Retinal pigment epithelial cell (primary cell): ENCODE data around the gene ANKRD29.
"Not testable (repeated sequence)": the region's sequence is repeated elsewhere in the genome, so short reads cannot be mapped to it uniquely, and the experiment has no call there.

Experiments used
- DNase-seq: peaks from one replicate; pipeline ENCODE4 v3.0.0-alpha.2; 2010; ENCODE audit warnings: low read depth
- H3K4me3 ChIP-seq: 2 replicates; pipeline ENCODE4 v1.5.1; 2011; ENCODE audit warnings: mild to moderate bottlenecking, low read length, control low read depth, moderate library complexity
- TF ChIP-seq, protein P1 (sequence below): conservative IDR thresholded peaks from 2 replicates; pipeline ENCODE4 v1.5.1; 2011; ENCODE audit warnings: low read depth, low read length, control low read depth, inconsistent platforms

Gene ANKRD29

DNA sequence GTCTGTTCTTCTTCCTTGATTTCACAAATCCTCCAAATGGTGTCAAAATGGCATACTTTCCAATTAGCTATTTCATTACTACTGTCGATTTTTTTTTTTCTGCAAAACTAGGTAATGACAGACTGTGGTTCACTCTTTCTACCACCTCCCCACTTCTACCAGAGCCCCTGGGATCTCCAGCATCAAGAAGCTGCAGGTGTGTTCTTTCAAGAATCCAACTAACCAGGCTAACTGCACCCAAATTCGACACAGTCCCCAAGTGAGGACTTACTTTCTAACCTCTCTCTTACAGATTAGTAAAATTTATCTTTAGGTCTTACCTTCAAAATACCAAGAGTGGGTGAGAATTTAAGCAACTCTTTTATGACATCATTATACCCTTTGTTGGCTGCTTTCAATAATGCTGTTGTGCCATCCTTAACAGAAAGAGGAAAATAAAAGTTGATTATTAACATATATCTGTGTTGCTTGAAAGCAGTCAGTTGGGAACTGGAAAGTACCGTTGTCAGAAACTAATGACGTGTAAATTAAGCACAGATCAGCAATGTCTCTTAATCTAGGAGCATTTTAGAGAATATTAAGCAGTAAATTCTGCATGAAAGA is 45.2 kb downstream of the ANKRD29 start:
- TF ChIP-seq, protein P1, sequence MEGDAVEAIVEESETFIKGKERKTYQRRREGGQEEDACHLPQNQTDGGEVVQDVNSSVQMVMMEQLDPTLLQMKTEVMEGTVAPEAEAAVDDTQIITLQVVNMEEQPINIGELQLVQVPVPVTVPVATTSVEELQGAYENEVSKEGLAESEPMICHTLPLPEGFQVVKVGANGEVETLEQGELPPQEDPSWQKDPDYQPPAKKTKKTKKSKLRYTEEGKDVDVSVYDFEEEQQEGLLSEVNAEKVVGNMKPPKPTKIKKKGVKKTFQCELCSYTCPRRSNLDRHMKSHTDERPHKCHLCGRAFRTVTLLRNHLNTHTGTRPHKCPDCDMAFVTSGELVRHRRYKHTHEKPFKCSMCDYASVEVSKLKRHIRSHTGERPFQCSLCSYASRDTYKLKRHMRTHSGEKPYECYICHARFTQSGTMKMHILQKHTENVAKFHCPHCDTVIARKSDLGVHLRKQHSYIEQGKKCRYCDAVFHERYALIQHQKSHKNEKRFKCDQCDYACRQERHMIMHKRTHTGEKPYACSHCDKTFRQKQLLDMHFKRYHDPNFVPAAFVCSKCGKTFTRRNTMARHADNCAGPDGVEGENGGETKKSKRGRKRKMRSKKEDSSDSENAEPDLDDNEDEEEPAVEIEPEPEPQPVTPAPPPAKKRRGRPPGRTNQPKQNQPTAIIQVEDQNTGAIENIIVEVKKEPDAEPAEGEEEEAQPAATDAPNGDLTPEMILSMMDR: no peak
- H3K4me3 ChIP-seq: no peak overlapping the region
- DNase-seq: no peak

DNA sequence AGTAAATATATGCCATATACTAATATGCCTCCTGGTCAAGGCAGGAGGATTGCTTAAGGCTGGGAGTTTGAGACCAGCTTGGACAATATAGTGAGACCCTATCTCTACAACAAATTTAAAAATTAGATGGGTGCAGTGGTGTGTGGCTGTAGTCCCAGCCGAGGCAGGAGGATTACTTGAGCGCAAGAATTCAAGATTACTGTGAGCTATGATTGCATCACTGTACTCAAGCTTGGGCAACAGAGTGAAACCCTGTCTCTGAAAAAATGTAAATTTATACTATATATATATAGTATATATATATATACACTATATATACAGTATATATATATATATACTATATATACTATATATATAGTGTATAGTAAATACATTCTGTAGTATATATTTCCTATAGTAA is 46.5 kb downstream of the ANKRD29 start:
- H3K4me3 ChIP-seq: no peak overlapping the region
- no peak for DNase-seq
- TF ChIP-seq, protein P1: no peak

DNA sequence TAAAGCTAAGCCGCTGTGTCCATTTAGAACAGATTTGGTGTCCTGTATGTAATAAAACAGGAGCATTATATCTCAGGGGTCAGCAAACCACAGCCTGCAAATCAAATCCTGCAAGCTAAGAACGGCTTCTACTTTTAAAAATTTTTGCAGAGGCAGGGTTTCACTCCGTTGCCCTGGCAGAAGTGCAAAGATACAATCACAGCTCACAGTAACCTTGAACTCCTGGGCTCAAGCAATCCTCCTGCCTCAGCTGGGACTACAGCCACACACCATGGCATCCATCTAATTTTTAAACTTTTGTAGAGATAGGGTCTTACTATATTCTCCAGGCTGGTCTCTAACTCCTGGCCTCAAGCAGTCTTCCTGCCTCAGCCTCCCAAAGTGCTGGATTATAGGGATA is 47.8 kb downstream of the ANKRD29 start:
- no peak overlapping the region for H3K4me3 ChIP-seq
- DNase-seq: no peak
- TF ChIP-seq, protein P1: no peak

DNA sequence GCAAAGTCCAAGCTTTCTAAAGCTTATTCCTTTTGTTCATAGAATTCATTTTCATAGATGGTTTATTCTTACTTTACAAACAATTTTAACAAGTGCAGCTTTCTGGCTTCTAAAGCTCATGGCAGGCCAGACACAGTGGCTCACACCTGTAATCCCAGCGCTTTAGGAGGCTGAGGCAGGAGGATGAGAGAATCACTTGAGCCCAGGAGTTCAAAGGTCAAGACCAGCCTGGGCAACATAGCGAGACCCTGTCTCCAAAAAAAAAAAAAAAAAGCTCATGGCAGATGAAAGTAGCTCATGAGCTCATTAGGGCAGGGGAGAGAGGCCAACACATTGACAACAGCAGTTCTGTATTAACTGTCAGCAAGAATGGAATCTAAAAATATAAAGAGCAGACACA is 48.3 kb downstream of the ANKRD29 start:
- no peak for DNase-seq
- TF ChIP-seq, protein P1: no peak
- H3K4me3 ChIP-seq: no peak overlapping the region

DNA sequence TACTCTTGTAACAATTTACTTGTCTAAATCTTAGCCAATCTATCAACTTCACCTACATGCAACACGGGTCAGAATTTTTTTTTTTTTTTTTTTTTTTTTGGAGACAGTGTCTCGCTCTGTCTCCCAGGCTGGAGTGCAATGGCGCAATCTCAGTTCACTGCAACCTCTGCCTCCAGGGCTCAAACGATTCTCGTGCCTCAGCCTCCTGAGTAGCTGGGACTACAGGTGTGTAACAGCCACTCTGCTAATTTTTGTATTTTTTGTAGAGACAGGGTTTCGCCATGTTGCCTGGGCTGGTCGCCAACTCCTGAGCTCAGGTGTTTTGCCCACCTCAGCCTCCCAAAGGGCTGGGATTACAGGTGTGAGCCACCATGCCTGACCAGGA is 49.6 kb downstream of the ANKRD29 start:
- H3K4me3 ChIP-seq, DNase-seq: not testable (repeated sequence)

DNA sequence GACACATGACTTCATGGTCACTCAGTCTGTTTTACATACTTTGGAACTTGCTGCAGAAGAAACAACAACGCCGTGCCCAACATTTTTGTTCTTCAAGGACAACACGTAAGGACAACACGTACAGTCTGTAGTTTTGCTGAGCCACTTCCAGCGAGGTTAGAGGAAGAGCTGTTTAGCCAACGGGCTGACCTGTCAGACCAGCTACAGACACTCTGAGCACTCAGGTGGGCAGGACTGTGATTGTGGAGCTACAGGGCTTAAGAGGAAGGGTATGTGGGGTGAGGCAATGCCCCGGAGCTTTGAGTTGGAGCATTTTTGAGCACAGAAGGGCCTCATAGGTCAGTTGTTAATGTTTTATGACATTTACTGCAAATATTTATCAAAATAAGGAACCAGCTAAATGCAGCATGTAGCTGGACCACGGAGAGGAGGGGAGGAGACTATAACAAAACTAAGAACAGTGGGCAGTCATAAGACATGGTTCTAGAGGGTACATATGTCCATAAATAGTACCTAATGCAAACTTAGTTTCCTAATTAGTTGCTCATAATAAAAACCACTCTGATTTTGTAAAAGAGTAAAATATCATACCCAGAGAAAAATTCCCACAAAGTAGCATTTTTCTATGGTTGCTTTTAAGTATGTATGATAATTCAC is 50.1 kb downstream of the ANKRD29 start:
- TF ChIP-seq, protein P1: no peak

DNA sequence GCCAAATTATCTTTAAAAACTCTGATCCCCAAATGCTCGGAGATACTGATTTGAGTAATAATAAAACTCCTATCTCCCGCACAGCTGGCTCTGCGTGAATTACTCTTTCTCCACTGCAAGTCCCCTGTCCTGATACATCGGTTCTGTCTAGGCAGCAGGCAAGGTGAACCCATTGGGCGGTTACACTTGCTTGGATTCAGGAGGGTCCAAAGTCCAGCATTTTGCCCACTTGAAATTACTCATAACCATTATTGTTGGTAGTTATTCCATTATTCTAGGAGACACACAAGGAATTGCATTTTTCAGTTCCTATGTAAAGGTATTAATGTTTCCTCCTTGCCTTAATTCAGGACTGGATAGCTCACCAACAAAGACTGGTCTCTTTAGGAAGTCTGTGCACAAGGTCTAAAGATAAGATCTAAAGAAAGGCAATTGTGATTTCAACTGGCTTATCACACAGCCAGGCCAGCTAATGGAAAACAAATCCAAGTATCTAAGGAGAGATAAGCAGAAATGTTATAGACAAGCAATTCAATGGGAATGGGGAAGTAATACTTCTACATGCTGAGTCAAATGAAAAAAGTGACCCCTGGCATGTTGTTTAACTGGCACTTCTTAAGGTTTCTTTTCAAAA is 53.2 kb downstream of the ANKRD29 start:
- TF ChIP-seq, protein P1: no peak
- no peak for DNase-seq
- H3K4me3 ChIP-seq: no peak overlapping the region

More for the DNA sequence above, 50.1 kb downstream of the ANKRD29 start:
- H3K4me3 ChIP-seq: no peak overlapping the region
- DNase-seq: no peak
